ENCODE results near the gene MAST4.

The MAST4 gene

GRCh38 chr5:67193439-67193807, 597.2 kb downstream of the MAST4 start:
- H3K27ac ChIP-seq, result no peak overlapping the region

GRCh38 chr5:67194166-67194565, 598.0 kb downstream of the MAST4 start:
- TF ChIP-seq CTCF (IDR thresholded peaks at IDR 0.05), result no peak
- no peak overlapping the region for H3K4me3 ChIP-seq (ENCODE audit: low read depth, low read length)

More at GRCh38 chr5:67193439-67193807, 597.2 kb downstream of the MAST4 start:
- Histone ChIP-seq H3K4me2 (ENCODE audit: low read length) (no peak overlapping the region), H3K9ac (no peak overlapping the region), H3K79me2 (no peaks in the 10 kb centered on the region), H3K9me3 (ENCODE audit: control insufficient read depth, low read length) (no peaks in the 10 kb centered on the region), H3K27me3 (ENCODE audit: control insufficient read depth, insufficient read depth, low read length) (no peaks in the 10 kb centered on the region), H2AFZ (peak overlapping the region; percentile 55), H3K36me3 (ENCODE audit: control insufficient read depth, insufficient read depth, low read length) (no peaks in the 10 kb centered on the region), H3K4me3 (ENCODE audit: low read depth, low read length) (no peak overlapping the region), H3K4me1 (peaks cover 5% of the 10 kb centered on the region)
- TF ChIP-seq CTCF (IDR thresholded peaks at IDR 0.05), result no peak

GRCh38 chr5:67195406-67196275, 599.4 kb downstream of the MAST4 start:
- Histone ChIP-seq H3K79me2 (no peaks in the 10 kb centered on the region), H3K27me3 (ENCODE audit: control insufficient read depth, insufficient read depth, low read length) (no peaks in the 10 kb centered on the region), H3K27ac (no peak overlapping the region), H3K4me1 (peaks cover 5% of the 10 kb centered on the region), H3K9ac (no peak overlapping the region), H2AFZ (no peak overlapping the region), H3K4me2 (ENCODE audit: low read length) (no peak overlapping the region), H3K9me3 (ENCODE audit: control insufficient read depth, low read length) (no peaks in the 10 kb centered on the region), H3K36me3 (ENCODE audit: control insufficient read depth, insufficient read depth, low read length) (no peaks in the 10 kb centered on the region), H3K4me3 (ENCODE audit: low read depth, low read length) (no peak overlapping the region)
- no peak for TF ChIP-seq CTCF (IDR thresholded peaks at IDR 0.05)

More at GRCh38 chr5:67194166-67194565, 598.0 kb downstream of the MAST4 start:
- H3K9ac ChIP-seq, result no peak overlapping the region
- H3K27ac ChIP-seq, result no peak overlapping the region
- H3K9me3 ChIP-seq (ENCODE audit: control insufficient read depth, low read length), result no peaks in the 10 kb centered on the region
- peaks cover 5% of the 10 kb centered on the region for H3K4me1 ChIP-seq
- no peak overlapping the region for H2AFZ ChIP-seq
- H3K27me3 ChIP-seq (ENCODE audit: control insufficient read depth, insufficient read depth, low read length), result no peaks in the 10 kb centered on the region
- no peaks in the 10 kb centered on the region for H3K79me2 ChIP-seq
- no peak overlapping the region for H3K4me2 ChIP-seq (ENCODE audit: low read length)
- H3K36me3 ChIP-seq (ENCODE audit: control insufficient read depth, insufficient read depth, low read length), result no peaks in the 10 kb centered on the region

GRCh38 chr5:67196537-67197059, 600.4 kb downstream of the MAST4 start, which contains the start of gene CD180:
CD180 (minus strand) TSS chr5:67196799; CDS start chr5:67196641, 158 bp downstream.
- H2AFZ ChIP-seq, result no peak within 1 kb of the TSS
- no peak within 1 kb of the TSS for H3K27ac ChIP-seq
- H3K9ac ChIP-seq, result no peak within 1 kb of the TSS
- no peak for TF ChIP-seq CTCF (IDR thresholded peaks at IDR 0.05)
- no peaks in the 10 kb centered on the region for H3K36me3 ChIP-seq (ENCODE audit: control insufficient read depth, insufficient read depth, low read length)
- H3K4me2 ChIP-seq (ENCODE audit: low read length), result no peak within 1 kb of the TSS
- H3K27me3 ChIP-seq (ENCODE audit: control insufficient read depth, insufficient read depth, low read length), result no peaks in the 10 kb centered on the region
- H3K4me3 ChIP-seq (ENCODE audit: low read depth, low read length), result no peak within 1 kb of the TSS
- H3K9me3 ChIP-seq (ENCODE audit: control insufficient read depth, low read length), result no peaks in the 10 kb centered on the region
- peaks cover 5% of the 10 kb centered on the region for H3K4me1 ChIP-seq
- H3K79me2 ChIP-seq, result no peaks in the 10 kb centered on the region
